Measurements from ENCODE around the gene PCDHGA1.

PCDHGA1 gene

GRCh38 chr5:141363952-141364660 lies 33.8 kb downstream of the PCDHGA1 start, which contains the start of gene PCDHGA5:
PCDHGA5 (plus strand) TSS chr5:141364162; CDS start chr5:141364331, 169 bp downstream.
- TF ChIP-seq CTCF (IDR thresholded peaks at IDR 0.05) (no peak), ZFX (IDR thresholded peaks at IDR 0.05; ENCODE audit: borderline replicate concordance) (no peak)
- no peak within 1 kb of the TSS for H3K27ac ChIP-seq

- no peak overlapping the region for H3K27ac ChIP-seq
- TF ChIP-seq ZFX (IDR thresholded peaks at IDR 0.05; ENCODE audit: borderline replicate concordance) (no peak), CTCF (IDR thresholded peaks at IDR 0.05) (no peak)
These were observed 35.9 kb downstream of the PCDHGA1 start for GRCh38 chr5:141366016-141366896.

- TF ChIP-seq ZFX (IDR thresholded peaks at IDR 0.05; ENCODE audit: borderline replicate concordance): no peak
- peak; percentile 45 for TF ChIP-seq CTCF (IDR thresholded peaks at IDR 0.05)
- no peak within 1 kb of the TSS for H3K27ac ChIP-seq
These were observed 39.9 kb downstream of the PCDHGA1 start, which contains the start of gene PCDHGB3 for GRCh38 chr5:141369994-141370848. PCDHGB3 (plus strand) TSS chr5:141370242; CDS start chr5:141370395, 153 bp downstream.

- TF ChIP-seq CTCF (IDR thresholded peaks at IDR 0.05) (no peak), ZFX (IDR thresholded peaks at IDR 0.05; ENCODE audit: borderline replicate concordance) (no peak)
- H3K27ac ChIP-seq: no peak overlapping the region
These were observed 41.5 kb downstream of the PCDHGA1 start for GRCh38 chr5:141371572-141372475.

- TF ChIP-seq CTCF (IDR thresholded peaks at IDR 0.05) (peak; percentile 80), ZFX (IDR thresholded peaks at IDR 0.05; ENCODE audit: borderline replicate concordance) (no peak)
- H3K27ac ChIP-seq: no peak within 1 kb of the TSS
These were observed 43.5 kb downstream of the PCDHGA1 start, which contains the start of gene PCDHGA6 for GRCh38 chr5:141373673-141374317. PCDHGA6 (plus strand) TSS chr5:141373891; CDS start chr5:141374084, 193 bp downstream.

Measured in 22Rv1 (cell line).